ENCODE measurements around the gene LGI2.
"Not testable (repeated sequence)": the region's sequence is repeated elsewhere in the genome, so short reads cannot be mapped to it uniquely, and the experiment has no call there.

LGI2 gene

DNA sequence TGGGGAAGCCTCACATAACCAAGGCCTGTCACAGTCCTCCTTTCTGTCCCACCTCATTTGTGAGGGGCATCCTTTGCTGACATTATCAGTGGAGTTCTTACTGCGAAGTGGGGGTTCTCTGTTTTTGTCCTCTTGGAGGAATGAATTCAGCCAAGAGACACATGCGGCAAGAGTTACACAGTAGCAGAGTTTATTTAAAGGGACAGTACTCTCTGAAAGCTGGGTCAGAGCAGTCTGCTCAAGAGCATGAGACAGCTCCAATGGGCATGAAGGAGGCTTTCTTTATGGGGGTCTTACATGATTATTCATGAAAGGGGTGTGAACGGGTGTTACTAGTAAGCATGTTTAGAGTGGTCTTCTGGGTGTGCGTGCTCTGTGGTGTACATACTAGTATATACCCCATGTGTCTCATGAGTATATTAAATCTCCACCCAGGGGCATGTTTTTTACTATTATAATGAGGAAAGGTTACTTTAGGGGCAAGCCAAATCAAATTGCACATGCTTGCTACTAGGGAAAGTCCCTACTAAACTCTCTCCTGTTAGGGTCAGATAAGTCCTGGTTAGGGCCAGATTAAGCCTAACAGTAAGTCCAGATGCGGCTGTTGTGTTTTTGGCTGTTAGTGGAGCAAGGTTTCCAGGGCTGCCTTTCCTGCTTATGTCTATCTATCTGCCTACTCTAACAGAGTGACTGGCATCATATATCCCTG is 19.8 kb upstream of the LGI2 start:
- no peak for FAIRE-seq

GRCh38 chr4:25043548-25043947 is 12.8 kb upstream of the LGI2 start:
- no peak for FAIRE-seq

DNA sequence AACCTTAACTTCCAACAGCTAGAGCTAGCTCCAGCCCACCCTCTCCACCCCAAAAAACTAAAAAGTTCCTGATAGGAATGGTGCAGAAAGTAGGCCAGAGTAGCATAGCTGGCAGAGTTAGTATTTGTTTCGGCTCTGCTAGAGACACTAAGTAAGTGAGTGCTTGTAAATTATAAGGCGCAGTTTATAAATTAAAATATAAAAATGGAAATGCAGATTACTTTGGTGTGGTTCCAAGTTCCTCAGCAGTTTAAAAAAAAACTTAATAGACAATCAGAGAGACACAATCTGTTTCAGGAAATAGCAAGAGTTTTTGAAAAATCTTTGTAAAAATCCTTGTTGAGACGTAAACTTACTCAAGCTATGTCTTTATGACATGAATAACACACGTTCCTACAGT is 2.8 kb upstream of the LGI2 start:
- FAIRE-seq: no peak

GRCh38 chr4:25032126-25032525 is 1.4 kb upstream of the LGI2 start:
- no peak for FAIRE-seq

GRCh38 chr4:25031077-25031621 is 403 bp upstream of the LGI2 start:
- no peak for FAIRE-seq

- FAIRE-seq: no peak
Measured at GRCh38 chr4:25029479-25030276, 1.1 kb downstream of the LGI2 start.

DNA sequence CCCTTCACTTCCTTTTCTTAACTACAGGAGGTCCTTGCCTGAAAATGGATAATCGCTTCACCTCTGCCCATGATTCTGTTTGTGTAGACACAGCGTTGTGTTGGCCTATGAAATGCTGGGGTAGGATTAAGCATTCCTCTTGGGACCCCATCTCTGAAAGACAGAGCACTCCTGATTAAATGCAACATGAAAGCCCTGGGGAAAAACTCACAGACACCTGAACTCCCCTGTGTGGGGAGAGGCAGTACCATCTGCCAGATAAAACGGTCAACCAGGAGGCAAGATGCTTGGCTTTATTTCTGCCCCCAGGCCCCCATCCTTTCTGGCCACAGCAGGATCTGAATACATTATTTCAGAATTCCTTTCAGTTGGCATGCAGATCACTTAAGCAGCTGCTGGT is 1.9 kb downstream of the LGI2 start:
- FAIRE-seq: no peak

- no peak for FAIRE-seq
Measured at GRCh38 chr4:25022766-25023165, 8.0 kb downstream of the LGI2 start.

DNA sequence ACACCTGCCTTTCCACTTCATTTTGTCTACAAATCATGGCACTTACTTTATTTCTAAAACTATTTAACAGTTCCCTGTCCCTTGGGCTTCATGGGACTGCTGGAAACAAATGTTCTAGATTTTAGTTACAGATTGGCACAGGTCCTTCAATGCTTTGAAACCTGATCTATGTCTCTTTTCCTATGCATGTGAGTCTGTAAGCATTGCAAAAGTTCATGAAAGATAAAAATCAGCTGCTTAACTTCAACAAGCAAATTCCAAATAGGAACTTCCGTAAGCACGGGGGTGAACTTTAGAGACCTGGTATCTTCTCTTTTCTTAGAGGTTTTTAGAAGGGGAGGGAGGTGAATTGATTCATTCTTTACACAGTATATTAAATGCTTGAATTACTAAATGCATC is 9.5 kb downstream of the LGI2 start:
- FAIRE-seq: no peak

DNA sequence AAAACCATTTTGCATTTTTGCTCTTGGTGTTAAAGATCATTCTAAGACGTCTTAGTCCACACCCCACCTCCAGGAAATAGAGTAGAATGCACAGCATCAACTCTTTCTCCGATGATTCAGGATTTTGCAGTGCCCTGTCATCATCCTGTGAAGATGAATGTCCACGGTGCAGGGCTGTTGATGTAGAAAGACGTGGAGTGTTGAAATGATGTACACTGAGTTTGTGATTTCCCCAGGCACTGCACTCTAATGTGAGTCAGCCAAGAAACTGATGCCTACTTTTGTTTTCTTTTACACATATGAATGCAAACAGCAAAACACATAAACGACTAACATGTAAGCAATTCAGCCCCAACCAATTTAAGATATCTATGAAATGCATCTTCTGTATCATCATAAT is 10.5 kb downstream of the LGI2 start:
- FAIRE-seq: no peak

- FAIRE-seq: no peak
Measured at GRCh38 chr4:25019501-25019900, 11.2 kb downstream of the LGI2 start.

- FAIRE-seq: no peak
Measured at GRCh38 chr4:25015012-25015411, 15.7 kb downstream of the LGI2 start.

- FAIRE-seq: not testable (repeated sequence)
Measured at GRCh38 chr4:25014662-25014983, 16.1 kb downstream of the LGI2 start.

DNA sequence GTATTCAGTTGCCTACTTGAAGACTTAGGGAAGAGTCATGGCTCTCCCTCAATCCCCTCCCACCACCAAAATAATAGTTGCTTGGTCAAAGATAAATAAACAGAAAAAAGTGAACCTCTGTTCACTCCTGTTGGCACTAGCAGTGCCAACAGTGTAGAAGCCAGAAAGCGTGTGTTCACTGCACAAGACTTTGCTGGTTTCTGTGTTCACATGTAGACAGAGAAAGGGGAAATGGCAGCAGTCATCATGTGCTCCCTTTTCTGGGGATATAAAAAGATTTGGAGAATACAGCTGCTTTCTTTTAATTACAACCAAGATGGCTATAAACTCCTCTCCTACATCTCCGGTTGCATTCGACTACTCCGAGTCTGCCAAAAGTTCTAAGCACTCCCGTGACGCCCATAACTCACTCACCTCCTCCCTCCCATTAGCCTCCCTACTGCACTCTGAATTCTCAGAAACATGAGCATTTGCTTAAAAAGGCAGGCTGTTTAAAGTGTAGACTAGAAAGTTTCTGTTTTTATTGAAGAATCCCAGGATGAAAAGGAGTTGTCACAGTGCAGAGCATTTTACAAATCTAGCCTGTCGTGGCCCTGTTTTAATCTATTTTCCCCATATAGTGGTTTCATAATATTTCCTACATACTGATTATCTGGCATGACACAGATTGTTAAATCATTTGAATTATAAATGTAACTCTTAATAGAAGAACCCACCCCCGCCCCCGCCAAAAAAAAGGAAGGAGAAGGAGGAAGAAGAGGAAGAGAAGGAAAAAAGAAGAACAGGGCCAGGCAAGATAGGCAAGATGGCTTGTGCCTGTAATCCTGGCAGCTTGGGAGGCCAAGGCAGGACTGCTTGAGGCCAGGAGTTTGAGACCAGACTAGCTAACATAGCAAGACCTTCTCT is 16.7 kb downstream of the LGI2 start:
- no peak for FAIRE-seq

DNA sequence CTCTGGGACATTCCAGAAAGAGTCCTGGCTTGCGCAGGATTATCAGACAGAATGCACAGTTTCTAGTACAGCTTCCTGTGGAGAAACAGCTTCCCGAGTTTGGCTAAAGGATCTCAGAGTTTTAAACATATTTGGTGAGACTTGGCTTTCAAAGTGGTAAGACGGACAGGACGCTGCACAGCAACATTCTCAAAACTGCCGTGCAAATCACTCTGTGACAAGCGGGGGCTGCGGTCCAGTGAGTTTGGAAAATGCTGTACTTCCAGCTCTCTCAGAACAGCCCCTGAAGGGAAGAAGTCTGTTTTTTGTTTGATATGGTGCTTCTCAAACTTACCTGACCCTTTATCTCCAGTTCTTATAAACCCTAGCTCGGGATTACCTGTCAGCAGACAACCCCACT is 18.1 kb downstream of the LGI2 start:
- FAIRE-seq: no peak

- no peak for FAIRE-seq
Measured at GRCh38 chr4:25011135-25011866, 19.4 kb downstream of the LGI2 start.

GRCh38 chr4:25007598-25007997 is 23.1 kb downstream of the LGI2 start:
- no peak for FAIRE-seq

DNA sequence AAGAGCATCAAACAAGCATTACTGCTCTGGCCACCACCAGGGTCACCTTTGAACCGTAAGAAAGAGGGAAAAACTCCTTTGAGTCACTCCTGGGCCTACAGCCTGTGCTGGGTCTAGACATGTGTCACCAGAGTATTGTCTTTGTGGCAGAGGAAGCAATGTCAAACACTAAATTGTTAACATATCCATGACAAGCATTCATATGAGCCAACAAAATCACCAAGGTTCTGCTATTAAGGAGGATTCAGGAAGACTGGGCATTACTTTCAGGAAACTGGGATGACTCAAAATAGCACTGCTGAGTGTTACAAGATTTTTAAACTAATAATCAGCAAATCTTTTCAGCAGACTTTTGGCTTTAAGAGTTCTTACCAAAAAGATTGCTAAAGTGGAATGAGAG is 28.1 kb downstream of the LGI2 start:
- no peak for FAIRE-seq

DNA sequence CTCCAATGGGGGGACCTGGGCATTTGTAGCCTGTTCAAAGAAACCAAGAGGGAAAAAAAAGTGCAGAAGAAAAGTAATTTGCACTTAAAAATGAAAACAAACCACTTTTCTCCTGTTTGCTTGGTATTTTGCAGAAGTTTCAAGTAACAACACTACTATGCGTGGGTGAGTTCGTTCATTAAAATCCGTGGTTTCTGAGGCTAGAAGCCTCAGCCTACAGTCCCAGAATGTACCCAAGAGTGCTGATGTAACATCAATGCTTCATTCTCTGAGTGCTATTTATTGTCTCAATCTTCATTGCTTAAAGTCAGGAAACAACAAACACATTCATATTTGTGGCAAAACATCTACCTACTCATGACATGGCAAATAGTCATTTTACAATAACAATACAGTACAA is 29.2 kb downstream of the LGI2 start:
- FAIRE-seq: no peak

GRCh38 chr4:25000639-25001038 is 30.1 kb downstream of the LGI2 start:
- no peak for FAIRE-seq

- FAIRE-seq: no peak
Measured at GRCh38 chr4:24999392-25000089, 31.2 kb downstream of the LGI2 start.

- no peak for FAIRE-seq
Measured at GRCh38 chr4:24995346-24995919, 35.3 kb downstream of the LGI2 start.

Measured in A204.1 (cell line).